DMS53 treated with DMSO at 0.1 percent for 48 hours (cell line): Measurements from ENCODE around the gene FAM131A.
"Not testable (repeated sequence)": the region's sequence is repeated elsewhere in the genome, so short reads cannot be mapped to it uniquely, and the experiment has no call there.

Experiments used
- DNase-seq: peaks from one replicate; lab custom pipeline; 2025; ENCODE audit not compliant: unreplicated experiment; lab: John Stamatoyannopoulos, UW

FAM131A gene

DNA sequence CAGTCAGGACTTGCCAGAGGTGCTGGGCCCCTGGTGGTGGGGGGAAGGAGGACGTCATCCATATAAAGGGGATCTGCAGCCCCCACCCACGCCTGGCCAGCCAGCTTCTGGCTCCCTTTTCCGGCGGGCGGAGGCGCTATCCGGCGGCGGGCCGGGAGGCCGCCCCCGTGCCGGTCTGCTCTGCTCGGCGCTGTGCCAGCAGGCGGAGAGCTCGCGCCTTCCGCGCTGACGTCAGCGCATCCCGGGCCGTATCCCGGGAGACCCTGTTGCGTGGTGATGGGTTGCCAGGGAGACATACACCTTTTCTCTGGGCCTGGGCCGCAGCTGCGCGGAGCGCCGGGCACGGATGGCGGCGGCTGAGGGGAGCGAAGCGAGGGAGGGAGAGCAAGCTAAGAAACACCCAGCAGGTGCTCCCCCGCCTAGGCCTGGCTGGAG is 1.1 kb downstream of the FAM131A start:
- DNase-seq, result no peak

DNA sequence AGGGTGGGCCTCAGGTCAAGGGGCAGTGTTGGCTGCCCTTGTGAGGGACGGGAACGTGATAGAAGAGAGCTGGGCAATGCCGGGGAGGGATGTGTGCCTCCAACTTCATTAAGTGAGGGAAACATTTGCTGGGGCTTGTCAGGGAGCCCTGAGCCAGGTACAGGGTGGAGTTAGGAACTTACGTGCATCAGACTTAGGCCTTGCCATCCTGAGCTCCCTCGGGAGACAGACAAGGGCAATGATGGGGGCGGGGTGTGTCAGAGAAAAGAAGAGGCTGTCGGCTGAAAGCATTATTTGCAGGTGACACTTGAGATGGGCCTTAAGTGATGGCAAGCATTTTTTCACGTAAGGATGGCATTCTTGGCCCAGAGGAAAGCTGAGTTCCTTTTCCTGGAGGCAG is 1.6 kb downstream of the FAM131A start:
- no peak for DNase-seq

DNA sequence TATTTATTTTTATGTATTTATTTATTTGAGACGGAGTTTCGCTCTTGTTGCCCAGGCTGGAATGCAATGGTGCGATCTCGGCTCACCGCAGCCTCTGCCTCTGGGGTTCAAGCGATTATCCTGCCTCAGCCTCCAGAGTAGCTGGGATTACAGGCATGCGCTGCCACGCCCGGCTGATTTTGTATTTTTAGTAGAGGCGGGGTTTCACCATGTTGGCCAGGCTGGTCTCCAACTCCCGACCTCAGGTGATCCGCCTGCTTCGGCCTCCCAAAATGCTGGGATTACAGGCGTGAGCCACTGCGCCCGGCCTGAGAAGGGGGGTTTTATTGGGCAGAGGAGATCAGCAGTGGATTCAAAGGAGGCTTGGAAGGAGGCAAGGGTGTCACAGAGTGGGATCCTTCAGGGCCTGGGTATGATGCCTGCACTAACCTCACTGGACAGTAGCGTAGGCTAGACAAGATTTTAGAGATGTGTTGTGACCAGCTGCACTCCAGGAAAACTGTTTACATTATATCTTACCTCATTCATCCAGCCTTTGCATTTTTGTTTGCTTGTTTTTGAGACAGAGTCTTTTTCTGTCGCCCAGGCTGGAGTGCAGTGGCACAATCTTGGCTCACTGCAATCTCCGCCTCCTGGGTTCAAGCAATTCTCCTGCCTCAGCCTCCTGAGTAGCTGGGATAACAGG is 2.2 kb downstream of the FAM131A start:
- not testable (repeated sequence) for DNase-seq

DNA sequence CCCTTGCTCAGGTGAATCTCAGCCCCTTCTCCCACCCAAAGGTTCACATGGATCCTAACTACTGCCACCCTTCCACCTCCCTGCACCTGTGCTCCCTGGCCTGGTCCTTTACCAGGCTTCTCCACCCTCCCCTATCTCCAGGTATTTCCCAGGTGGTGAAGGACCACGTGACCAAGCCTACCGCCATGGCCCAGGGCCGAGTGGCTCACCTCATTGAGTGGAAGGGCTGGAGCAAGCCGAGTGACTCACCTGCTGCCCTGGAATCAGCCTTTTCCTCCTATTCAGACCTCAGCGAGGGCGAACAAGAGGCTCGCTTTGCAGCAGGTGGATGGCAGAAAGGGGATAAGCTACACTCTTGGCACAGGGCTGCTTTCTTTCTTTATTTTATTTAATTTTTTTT is 4.5 kb downstream of the FAM131A start:
- peak; percentile 92 for DNase-seq

DNA sequence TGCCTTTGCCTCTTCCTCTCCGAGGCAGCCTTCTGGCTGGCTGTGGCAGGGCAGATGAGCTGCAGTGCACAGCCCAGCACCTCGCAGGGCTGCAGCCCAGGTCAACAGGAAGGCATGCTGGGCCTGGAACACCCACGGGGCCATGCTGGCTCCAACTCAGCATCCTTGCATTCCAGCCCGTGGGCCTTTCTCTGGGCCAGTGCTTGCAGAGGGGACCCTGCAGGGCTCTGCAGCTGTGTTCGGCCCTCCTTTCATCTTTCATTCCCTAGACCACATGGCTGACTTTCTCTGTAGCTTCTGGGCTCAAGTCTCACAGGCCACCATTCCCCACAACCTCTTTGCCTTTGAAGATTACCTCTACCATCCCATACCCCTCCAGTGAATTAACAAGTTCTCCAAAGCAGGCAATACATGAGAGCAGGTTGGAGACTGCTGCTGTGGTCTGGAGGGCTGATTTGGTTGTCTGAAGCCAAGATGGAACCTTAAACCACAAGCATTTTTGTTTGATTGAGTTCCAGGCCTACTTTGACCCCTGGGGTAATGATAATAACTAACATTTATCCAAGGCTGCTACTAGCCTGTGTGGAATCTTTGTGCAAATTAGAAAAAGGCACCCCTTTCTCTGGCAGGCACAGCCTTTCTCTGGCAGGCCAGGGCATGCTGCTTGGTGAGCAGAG is 5.9 kb downstream of the FAM131A start:
- no peak for DNase-seq

DNA sequence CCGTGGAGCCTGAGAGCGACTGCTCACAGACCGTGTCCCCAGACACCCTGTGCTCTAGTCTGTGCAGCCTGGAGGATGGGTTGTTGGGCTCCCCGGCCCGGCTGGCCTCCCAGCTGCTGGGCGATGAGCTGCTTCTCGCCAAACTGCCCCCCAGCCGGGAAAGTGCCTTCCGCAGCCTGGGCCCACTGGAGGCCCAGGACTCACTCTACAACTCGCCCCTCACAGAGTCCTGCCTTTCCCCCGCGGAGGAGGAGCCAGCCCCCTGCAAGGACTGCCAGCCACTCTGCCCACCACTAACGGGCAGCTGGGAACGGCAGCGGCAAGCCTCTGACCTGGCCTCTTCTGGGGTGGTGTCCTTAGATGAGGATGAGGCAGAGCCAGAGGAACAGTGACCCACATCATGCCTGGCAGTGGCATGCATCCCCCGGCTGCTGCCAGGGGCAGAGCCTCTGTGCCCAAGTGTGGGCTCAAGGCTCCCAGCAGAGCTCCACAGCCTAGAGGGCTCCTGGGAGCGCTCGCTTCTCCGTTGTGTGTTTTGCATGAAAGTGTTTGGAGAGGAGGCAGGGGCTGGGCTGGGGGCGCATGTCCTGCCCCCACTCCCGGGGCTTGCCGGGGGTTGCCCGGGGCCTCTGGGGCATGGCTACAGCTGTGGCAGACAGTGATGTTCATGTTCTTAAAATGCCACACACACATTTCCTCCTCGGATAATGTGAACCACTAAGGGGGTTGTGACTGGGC is 7.3 kb downstream of the FAM131A start:
- no peak for DNase-seq

DNA sequence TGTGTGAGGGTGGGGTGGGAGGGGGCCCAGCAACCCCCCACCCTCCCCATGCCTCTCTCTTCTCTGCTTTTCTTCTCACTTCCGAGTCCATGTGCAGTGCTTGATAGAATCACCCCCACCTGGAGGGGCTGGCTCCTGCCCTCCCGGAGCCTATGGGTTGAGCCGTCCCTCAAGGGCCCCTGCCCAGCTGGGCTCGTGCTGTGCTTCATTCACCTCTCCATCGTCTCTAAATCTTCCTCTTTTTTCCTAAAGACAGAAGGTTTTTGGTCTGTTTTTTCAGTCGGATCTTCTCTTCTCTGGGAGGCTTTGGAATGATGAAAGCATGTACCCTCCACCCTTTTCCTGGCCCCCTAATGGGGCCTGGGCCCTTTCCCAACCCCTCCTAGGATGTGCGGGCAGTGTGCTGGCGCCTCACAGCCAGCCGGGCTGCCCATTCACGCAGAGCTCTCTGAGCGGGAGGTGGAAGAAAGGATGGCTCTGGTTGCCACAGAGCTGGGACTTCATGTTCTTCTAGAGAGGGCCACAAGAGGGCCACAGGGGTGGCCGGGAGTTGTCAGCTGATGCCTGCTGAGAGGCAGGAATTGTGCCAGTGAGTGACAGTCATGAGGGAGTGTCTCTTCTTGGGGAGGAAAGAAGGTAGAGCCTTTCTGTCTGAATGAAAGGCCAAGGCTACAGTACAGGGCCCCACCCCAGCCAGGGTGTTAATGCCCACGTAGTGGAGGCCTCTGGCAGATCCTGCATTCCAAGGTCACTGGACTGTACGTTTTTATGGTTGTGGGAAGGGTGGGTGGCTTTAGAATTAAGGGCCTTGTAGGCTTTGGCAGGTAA is 8.1 kb downstream of the FAM131A start:
- DNase-seq, result peak; percentile 64

DNA sequence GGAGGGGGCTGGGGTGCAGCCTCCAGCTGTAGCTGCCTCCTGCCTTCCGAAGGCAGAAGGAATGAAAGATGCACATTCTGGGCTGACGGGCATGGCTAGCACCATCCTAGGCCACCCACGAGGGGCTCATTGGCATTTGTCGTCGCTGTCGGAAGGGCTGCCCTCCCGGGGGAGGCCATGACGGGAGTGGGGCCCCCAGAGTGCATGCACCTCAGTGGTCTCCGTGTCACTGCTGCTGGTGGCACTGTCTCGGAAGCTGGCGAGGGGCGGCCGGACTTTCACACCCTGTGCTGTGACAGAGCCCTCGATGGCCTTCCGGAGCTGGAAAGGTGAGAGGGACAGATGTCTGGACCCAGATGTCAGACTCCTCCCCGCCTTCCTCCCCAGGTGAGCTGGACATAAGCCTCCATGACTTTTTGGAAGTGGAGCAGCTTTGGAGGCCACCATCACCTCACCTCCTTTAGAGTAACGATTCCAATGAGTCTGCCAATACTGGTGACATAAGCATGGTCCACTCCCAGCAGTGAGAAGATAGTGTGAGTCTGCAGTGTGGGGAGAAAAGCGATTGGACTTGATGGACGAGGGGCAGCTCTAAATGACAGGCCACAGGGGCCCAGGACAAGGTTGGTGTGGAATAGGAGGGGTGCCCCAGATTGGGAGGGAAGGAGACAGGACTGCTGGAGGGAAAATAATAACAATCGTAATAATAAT is 9.2 kb downstream of the FAM131A start:
- DNase-seq, result no peak

DNA sequence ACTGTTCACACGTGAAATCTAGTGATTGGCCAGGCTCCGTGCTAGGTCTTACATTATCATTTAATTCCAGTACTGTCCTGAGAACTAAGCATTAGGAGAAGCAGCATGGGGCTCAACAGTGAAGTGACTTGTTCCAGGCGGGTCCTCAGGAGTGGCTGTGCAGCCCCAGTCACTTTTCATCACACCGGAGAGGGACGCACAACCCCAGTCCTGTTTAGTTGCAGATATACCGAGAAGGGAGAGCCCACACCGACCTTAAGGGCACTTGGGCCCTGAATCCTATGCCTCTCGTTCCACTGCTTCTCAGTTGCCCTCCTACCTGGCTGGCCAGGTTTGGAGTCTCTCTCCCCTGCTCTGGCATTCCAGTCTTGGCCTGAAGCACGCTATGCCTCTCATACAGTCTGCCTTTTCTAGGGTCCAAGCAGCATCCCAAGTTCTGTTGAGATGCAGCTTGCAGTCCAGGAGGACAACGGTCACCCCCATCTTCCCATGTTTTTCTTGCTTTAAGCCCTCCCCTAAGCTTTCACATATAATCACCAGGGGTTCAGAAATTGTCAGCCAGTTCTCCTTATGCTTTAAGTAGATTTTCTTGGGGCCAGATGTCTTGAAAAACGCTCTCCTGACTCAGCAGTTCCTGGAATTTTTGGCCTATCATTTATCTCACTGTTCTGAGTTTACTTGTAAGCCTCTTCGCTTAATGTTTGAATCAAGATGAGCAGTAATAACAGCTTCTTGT is 10.1 kb downstream of the FAM131A start:
- no peak for DNase-seq

DNA sequence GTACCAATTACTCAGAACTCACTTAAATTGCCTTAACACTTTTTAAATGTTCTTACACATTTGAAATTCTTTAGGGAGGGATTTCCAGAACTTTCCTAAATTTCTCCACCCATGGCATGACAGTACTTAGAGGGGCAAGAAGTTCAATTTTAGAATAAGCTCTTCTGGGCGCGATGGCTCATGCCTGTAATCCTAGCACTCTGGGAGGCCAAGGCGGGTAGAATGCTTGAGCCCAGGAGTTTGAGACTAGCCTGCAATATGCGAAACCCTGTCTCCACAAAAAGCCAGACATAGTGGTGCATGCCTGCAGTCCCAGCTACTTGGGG is 10.6 kb downstream of the FAM131A start:
- no peak for DNase-seq

DNA sequence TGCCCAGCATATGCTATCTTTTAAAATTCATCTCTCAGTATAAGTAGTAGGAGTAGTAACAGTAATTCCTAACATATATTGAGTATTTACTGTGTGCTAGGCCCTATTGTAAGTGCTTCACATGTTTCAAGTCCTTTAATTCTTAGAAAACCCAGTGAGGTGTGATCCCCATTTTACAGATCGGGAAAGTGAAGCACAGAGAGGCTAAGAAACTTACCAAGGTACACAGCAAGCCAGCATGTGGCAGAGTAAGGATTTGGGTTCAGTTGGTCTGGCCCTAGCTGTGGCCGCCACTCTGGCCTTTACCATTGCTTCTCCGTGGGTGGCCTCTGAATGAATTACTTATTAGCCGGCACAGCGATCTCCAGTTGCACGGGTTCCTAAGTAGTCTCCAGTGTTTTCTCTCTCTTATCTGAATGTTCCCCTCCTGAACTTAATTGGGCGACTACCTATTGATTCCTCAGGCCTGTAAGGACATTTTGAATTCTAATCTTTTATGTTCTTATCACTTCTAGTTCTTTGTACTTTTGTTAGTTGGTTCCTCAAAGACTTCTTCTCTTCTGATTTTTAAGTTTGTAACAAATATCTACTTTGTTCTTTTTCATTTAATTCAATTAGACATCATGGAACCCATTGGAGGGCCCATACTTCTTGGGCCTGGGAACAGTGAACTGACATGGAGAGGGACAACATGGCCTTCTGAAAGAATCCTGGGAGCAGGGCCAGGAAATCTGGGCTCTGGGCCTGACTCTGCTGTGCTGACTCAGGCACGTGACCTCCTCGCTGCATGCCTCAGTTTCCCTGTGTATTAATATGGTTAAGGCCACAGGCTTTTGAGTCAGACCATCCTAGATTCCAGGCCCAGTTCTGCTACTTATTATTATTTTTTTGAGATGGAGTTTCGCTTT is 12.4 kb downstream of the FAM131A start:
- DNase-seq, result no peak

DNA sequence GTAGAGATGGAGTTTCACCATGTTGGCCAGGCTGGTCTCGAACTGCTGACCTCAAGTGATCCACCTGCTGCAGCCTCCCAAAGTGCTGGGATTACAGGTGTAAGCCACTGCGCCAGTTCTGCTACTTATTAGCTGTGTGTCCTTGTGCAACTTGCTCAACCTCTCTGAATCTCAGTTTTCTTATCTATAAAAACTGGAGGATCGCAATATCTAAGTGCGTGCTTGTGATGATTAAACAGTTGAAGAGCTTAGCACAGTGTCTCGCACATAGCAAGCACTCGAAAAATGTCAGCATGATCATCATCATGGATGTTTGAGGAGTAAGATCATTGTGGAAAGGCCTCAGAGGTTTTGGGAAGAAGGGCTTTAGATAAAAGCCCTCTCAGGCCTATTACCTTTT is 13.2 kb downstream of the FAM131A start:
- no peak for DNase-seq

DNA sequence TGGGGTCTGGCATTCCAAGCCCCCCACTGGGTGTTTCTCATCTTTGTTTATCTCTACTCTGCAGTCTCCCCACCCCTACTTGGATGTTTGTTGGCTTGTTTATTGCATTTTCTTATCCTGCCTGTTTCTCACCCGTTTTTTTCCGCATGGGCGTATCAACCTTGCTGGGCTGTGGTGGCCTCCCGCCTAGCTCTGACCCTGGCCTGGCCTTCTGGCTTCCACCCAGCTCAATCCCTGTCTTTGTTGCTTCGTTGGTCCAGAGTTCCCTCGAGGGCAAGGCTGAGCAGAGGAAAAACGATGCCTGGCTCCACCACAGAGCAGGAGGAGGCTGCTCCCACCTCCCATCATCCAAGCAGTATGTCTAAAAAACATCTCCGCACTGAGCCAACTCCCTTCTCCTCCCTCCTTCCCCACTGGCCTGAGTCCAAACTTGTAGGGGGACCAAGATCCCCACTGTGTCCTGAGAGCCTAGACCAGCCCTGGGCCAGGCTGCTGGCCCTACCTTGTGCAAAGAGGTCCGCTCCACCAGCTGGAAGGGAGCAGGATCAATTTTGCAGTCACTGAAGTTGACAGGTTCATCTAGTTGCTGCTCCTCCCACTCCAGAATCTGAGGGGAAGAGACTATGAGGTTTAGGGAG is 14.2 kb downstream of the FAM131A start:
- no peak for DNase-seq

DNA sequence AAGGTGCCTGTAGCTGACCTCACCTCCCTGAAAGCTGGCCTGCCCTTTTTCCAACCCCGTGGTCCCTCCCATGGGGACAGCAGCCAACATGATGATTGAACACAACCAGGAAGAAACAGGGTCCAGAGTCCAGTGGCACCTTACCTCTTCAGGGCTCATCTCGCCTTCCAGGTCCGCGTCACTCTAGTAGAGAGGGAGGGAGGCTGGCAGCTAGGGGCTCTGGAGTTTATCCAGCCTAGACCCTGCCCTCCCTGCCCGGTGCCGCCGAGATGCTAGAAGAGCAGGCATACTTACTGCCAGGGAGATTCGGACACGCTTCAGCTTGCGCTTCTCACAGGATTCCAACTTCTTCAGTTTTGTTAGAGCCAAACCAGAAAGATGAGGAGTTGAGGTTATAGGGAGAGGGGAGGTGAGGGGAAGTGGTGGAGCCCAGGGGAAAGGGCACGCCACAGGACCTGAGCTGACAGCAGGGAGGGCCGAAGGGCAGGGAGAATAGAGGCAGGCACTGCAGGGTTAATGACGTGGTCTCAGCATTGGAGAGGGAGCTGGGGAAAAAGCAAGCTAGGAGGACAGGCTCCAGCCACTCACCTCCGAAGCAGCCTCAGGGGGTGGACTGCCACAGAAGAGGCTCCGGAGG is 14.9 kb downstream of the FAM131A start:
- DNase-seq, result no peak

DNA sequence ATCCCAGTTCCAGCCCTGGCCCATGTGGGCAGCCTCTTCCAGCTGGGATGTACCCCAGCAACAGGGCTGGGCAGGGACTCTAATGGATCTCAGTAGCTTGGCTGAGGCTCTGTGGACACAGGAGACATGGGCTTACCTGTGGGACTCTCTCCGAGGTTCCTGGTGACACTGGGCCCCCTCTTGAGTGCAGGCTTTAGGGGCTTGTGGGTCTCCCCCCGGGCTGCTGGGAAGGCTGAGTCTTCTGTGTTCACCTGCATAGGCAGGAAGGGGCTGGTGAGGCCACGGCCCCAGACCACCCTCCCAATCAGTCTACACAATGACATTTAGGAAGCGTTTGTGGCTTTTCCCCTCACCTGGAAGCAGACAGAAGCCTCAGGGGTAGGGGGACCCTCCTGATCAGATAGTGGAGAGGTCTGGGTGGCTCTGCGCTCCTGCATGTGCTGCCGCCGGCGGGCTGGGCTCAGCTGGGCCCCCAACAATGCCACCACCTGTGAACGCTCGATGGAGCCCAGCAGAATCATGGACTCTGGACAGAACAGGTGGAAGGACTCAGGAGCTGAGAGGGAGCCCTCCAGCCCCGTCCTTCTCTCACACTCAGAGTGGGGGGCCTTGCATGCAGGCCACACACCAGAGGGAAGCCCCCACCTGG is 15.6 kb downstream of the FAM131A start:
- no peak for DNase-seq

DNA sequence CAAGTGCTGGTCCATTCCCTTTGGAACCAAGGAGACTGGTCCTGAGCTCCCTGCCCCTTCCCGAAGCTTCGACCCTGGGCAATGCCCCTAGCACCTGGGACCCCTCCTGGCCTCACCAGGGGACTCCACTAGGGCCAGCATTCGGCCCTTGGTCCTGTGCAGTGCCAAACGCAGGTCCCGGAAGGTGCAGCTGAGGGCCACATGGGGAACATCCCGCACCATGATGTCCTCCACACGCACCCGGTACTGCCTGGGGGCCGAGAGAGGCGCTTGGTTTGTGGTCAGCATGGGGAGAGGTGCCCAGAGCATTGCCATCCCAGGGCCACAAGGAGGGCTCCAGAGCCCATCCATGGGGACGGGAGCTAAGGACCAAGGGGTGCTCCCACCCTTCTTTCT is 16.1 kb downstream of the FAM131A start:
- no peak for DNase-seq

DNA sequence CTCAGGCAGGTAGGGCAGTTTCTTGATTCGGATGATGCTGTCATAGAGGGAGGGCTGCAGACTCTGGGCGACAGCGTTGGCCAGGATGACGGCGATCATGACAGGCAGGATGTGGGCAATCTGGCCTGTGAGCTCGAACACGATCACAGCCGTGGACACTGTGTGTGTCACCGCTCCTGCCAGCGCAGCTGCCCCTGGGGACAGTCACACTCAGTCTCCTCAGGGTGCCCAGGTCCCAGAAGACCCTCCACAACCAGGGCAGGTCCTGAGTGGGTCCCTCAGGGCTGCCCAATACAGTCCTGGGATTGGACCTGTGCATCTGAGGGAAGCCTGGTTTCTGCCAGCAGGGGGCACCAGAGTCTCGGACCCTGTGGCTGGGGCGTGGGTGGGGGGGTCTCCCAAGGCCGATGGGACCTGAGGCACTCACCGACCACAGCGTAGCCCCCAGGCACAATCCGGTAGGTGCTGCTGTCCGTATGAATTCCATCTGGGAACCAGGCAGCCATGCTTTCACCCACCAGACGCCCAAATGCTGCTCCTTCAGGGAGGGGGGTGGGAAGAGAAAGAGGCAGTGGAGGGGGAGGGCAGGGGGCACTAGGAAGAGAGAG is 16.8 kb downstream of the FAM131A start:
- DNase-seq, result no peak
